Right lobe of liver (tissue), 6 donors: ENCODE results near the gene AKT3. TPM values are rescaled to one million over a fixed set of nuclear protein-coding genes. Genes with fewer than 3 reads are reported as not detected.
"Not testable (repeated sequence)": the region's sequence is repeated elsewhere in the genome, so short reads cannot be mapped to it uniquely, and the experiment has no call there.

ENCODE experiments used
- ATAC-seq, 4 donors: fragments of 200-7000 bp; cut with Tn5 transposase; one replicate each; pipeline ENCODE4 v1.9.1; 2020; ENCODE audit warnings: mild to moderate bottlenecking in 4 of 4, moderate library complexity in 4 of 4
- DNase-seq, 3 donors: peaks; one replicate each; pipeline ENCODE4 v3.0.0-alpha.2; 2020
- H3K27ac ChIP-seq, 3 donors: fragments of 200-600 bp; one replicate each; pipeline ENCODE4 v1.8.0; 2022
- H3K27me3 ChIP-seq, 2 donors: fragments of 200-600 bp; one replicate each; pipeline ENCODE4 v1.8.0; 2022
- H3K36me3 ChIP-seq, 4 donors: fragments of 200-600 bp; sonication (generic) in 1 of 4; one replicate each; pipeline versions ENCODE4 v1.5.1 to v1.8.0; 2017 to 2022; ENCODE audit warnings: control low read depth in 1 of 4
- H3K4me1 ChIP-seq, 4 donors: fragments of 200-600 bp; sonication (generic) in 1 of 4; one replicate each; pipeline versions ENCODE4 v1.5.1 to v1.8.0; 2017 to 2022; ENCODE audit warnings: control low read depth in 1 of 4
- H3K4me3 ChIP-seq, 3 donors: fragments of 200-600 bp; one replicate each; pipeline ENCODE4 v1.8.0; 2022
- H3K9me3 ChIP-seq, 4 donors: fragments of 200-600 bp; sonication (generic) in 1 of 4; one replicate each; pipeline versions ENCODE4 v1.5.1 to v1.8.0; 2017 to 2022; ENCODE audit warnings: control low read depth in 1 of 4
- POLR2A ChIP-seq: fragments of 450-650 bp; IDR thresholded peaks from one replicate; pipeline ENCODE4 v1.6.1; 2017; ENCODE audit warnings: antibody characterized with exemption, mild to moderate bottlenecking
- WGBS: methylation state at CpG from one replicate; pipeline ENCODE4 v1.1.6; 2018; ENCODE audit warnings: low coverage, low lambda C conversion rate; ENCODE audit not compliant: insufficient coverage; ENCODE audit errors: missing lambda C conversion rate; 5-methylcytosine and 5-hydroxymethylcytosine counted together
- intact Hi-C, 2 donors: fragments of 100-400 bp; cut with DNase I; formaldehyde crosslinking; loops; one replicate each; pipeline versions ENCODE4 v1.11.2 to v1.14.1; 2022
- total RNA-seq, 6 experiments: library from RNA; depleted of rRNA in 2 of 6; stranded (reverse); fragments of >200 nt in 2 of 6; fragmentation: NEBNext Ultra II Directional in 3 of 6; extraction: Animal tissue kit (Norgen Biotek cat#: 25700) in 3 of 6; gene quantifications; one replicate each; pipeline versions ENCODE4 v1.1.0 to v1.2.4, GENCODE V29; 2016 to 2023
- TF ChIP-seq, protein P1 (sequence below), 4 donors: fragments of 200-600 bp in 3 of 4; fragments of 450-650 bp in 1 of 4; IDR thresholded peaks; one replicate each; pipeline versions ENCODE4 v1.5.1 to v1.8.0; 2016 to 2022; ENCODE audit warnings: antibody characterized with exemption in 4 of 4, mild to moderate bottlenecking in 2 of 4
- donor health status: DM: no; HTN: yes; CAD: no.
- donor health status: DM: no; HTN: no; CAD: no.
- donor health status: DM: no; HTN: no; CAD: no.
- donor health status: DM: no; HTN: yes; CAD: no.
- donor health status: DM: no; HTN: yes; CAD: no.

The AKT3 gene
- total RNA-seq, 6 experiments from 2014 or later: 4.9 to 9.6 (median 6.8) TPM

GRCh38 chr1:243837907-243838535 is 12.0 kb downstream of the AKT3 start:
- H3K36me3 ChIP-seq: no peaks in the 10 kb centered on the region
- intact Hi-C loops: no loop called here
- no peak overlapping the region for H3K27ac ChIP-seq
- H3K27me3 ChIP-seq: no peaks in the 10 kb centered on the region
- H3K9me3 ChIP-seq: no peaks in the 10 kb centered on the region
- H3K4me3 ChIP-seq: no peak overlapping the region
- ATAC-seq (peak in 1 of 4 donors; percentile 38), DNase-seq (no peak)
- TF ChIP-seq, protein P1, sequence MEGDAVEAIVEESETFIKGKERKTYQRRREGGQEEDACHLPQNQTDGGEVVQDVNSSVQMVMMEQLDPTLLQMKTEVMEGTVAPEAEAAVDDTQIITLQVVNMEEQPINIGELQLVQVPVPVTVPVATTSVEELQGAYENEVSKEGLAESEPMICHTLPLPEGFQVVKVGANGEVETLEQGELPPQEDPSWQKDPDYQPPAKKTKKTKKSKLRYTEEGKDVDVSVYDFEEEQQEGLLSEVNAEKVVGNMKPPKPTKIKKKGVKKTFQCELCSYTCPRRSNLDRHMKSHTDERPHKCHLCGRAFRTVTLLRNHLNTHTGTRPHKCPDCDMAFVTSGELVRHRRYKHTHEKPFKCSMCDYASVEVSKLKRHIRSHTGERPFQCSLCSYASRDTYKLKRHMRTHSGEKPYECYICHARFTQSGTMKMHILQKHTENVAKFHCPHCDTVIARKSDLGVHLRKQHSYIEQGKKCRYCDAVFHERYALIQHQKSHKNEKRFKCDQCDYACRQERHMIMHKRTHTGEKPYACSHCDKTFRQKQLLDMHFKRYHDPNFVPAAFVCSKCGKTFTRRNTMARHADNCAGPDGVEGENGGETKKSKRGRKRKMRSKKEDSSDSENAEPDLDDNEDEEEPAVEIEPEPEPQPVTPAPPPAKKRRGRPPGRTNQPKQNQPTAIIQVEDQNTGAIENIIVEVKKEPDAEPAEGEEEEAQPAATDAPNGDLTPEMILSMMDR (IDR thresholded peaks at IDR 0.05): no peak
- TF ChIP-seq POLR2A: no peak
- WGBS: 78% methylated on average over 1 of the region's 1 CpG
- H3K4me1 ChIP-seq: no peaks in the 10 kb centered on the region

- H3K4me1 ChIP-seq: no peaks in the 10 kb centered on the region
- H3K27ac ChIP-seq: no peak overlapping the region
- no peak for DNase-seq
- no peaks in the 10 kb centered on the region for H3K27me3 ChIP-seq
- H3K9me3 ChIP-seq: no peaks in the 10 kb centered on the region
- no peaks in the 10 kb centered on the region for H3K36me3 ChIP-seq
- ATAC-seq: no peak
- no peak overlapping the region for H3K4me3 ChIP-seq
- intact Hi-C loops: no loop called here
- 61% methylated on average over 4 of the region's 4 CpGs for WGBS
- TF ChIP-seq POLR2A: no peak
- TF ChIP-seq, protein P1 (IDR thresholded peaks at IDR 0.05): no peak
These were observed 15.9 kb downstream of the AKT3 start for GRCh38 chr1:243834130-243834529.

DNA sequence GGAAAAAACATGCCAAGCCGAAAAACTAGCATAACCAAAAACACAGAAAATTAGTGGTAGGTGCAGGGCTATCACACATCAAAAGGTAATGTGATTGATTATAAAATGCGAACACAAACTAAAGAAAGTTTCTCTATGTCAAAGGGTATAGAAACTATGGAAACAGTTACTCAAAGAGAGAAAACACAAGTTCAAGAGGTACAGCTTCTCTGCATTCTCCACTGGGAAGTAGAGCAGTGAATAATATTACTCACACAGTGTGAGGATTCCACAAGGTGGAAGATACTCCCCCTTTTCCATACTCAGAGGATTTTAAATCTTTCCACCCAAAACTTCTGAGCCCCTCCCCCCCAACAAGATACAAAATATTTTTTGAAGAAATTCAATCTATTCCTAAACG is 18.6 kb downstream of the AKT3 start:
- ATAC-seq: no peak
- H3K4me1 ChIP-seq: no peaks in the 10 kb centered on the region
- WGBS: 76% methylated on average over 3 of the region's 3 CpGs
- no peaks in the 10 kb centered on the region for H3K36me3 ChIP-seq
- TF ChIP-seq, protein P1 (IDR thresholded peaks at IDR 0.05): no peak
- H3K9me3 ChIP-seq: no peaks in the 10 kb centered on the region
- no peak overlapping the region for H3K27ac ChIP-seq
- no peak for DNase-seq
- intact Hi-C loops: no loop called here
- no peak overlapping the region for H3K4me3 ChIP-seq
- H3K27me3 ChIP-seq: no peaks in the 10 kb centered on the region

- H3K27me3 ChIP-seq: no peaks in the 10 kb centered on the region
- no peak for DNase-seq
- no peak overlapping the region for H3K4me3 ChIP-seq
- H3K36me3 ChIP-seq: no peaks in the 10 kb centered on the region
- intact Hi-C loops: no loop called here
- no peak overlapping the region for H3K27ac ChIP-seq
- TF ChIP-seq, protein P1 (IDR thresholded peaks at IDR 0.05): no peak
- TF ChIP-seq POLR2A: no peak
- H3K4me1 ChIP-seq: no peaks in the 10 kb centered on the region
- no peaks in the 10 kb centered on the region for H3K9me3 ChIP-seq
- ATAC-seq: no peak
These were observed 22.8 kb downstream of the AKT3 start for GRCh38 chr1:243827206-243827605.

DNA sequence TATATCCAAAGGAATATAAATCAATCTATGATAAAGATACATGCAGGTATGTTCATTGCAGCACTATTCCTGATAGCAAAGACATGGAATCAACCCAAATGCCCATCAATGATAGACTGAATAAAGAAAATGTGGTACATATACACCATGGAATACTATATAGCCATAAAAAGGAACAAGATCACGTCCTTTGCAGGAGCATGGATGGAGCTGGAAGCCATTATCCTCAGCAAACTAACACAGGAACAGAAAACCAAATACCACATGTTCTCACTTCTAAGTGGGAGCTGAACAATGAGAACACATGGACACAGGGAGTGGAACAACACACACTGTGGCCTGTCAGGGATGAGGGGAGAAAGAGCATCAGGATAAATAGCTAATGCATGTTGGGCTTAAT is 25.1 kb downstream of the AKT3 start:
- H3K27me3 ChIP-seq, ATAC-seq, H3K27ac ChIP-seq, H3K9me3 ChIP-seq, H3K4me3 ChIP-seq, H3K36me3 ChIP-seq, H3K4me1 ChIP-seq, intact Hi-C loops, DNase-seq: not testable (repeated sequence)
- 60% methylated on average over 1 of the region's 1 CpG for WGBS
